BJ (cell line): Measurements from ENCODE around the gene RGS14. TPM values are rescaled to one million over a fixed set of nuclear protein-coding genes. Genes with fewer than 3 reads are reported as not detected.

Experiments
- CTCF ChIA-PET: fragments of 350-600 bp; formaldehyde crosslinking; extraction: SDS; loops from one replicate; lab custom pipeline; 2021; ENCODE audit warnings: antibody characterized with exemption, inconsistent platforms; lab: Yijun Ruan, JAX
- POLR2A ChIA-PET: fragments of 300-600 bp; sonication (Branson Sonifier 250); formaldehyde crosslinking; extraction: SDS; loops from one replicate; lab custom pipeline; 2021; ENCODE audit warnings: antibody characterized with exemption; lab: Charles Lee
- DNase-seq: peaks from one replicate; pipeline ENCODE4 v3.0.0-alpha.2; 2011; ENCODE audit warnings: low read depth
- H3K27me3 ChIP-seq: 2 replicates; pipeline ENCODE4 v1.6.0; 2011; ENCODE audit warnings: low read length; ENCODE audit not compliant: control insufficient read depth, insufficient read depth
- H3K36me3 ChIP-seq: 2 replicates; pipeline ENCODE4 v1.5.1; 2011; ENCODE audit warnings: low read length; ENCODE audit not compliant: control insufficient read depth, insufficient read depth
- H3K4me3 ChIP-seq: 2 replicates; pipeline ENCODE4 v1.5.1; 2011; ENCODE audit warnings: low read depth, mild to moderate bottlenecking, control low read depth, low read length
- polyA plus RNA-seq: library from polyadenylated mRNA; depleted of rRNA; stranded (reverse); fragments of >200 nt; gene quantifications from 2 replicates; pipeline ENCODE4 v1.2.3, GENCODE V29; 2011
- TF ChIP-seq, protein P1 (sequence below): IDR thresholded peaks from 2 replicates; pipeline ENCODE4 v1.5.1; 2011; ENCODE audit warnings: low read depth, mild to moderate bottlenecking, control low read depth, inconsistent platforms, low read length, moderate library complexity; ENCODE audit not compliant: insufficient read depth

The RGS14 gene
- polyA plus RNA-seq, 1 experiment, result 6.0 TPM

DNA sequence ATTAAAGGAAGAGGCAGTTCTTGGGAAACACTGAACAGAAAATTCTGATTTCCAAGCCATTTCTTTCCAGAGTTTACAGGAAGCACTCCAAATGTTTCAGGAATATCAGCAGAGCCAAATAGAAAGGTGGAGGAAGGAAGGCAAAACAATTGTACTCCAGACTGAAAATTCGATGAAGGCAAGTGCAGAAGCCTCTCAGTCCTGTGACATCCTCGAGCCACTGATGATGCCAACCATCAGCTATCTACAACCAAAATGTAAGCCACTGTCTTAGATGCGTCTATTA is 8.4 kb upstream of the RGS14 start:
- Histone ChIP-seq H3K4me3 (no peak overlapping the region), H3K36me3 (peaks cover 5% of the 10 kb centered on the region), H3K27me3 (no peaks in the 10 kb centered on the region)
- POLR2A ChIA-PET, result no interaction called here
- TF ChIP-seq, protein P1, sequence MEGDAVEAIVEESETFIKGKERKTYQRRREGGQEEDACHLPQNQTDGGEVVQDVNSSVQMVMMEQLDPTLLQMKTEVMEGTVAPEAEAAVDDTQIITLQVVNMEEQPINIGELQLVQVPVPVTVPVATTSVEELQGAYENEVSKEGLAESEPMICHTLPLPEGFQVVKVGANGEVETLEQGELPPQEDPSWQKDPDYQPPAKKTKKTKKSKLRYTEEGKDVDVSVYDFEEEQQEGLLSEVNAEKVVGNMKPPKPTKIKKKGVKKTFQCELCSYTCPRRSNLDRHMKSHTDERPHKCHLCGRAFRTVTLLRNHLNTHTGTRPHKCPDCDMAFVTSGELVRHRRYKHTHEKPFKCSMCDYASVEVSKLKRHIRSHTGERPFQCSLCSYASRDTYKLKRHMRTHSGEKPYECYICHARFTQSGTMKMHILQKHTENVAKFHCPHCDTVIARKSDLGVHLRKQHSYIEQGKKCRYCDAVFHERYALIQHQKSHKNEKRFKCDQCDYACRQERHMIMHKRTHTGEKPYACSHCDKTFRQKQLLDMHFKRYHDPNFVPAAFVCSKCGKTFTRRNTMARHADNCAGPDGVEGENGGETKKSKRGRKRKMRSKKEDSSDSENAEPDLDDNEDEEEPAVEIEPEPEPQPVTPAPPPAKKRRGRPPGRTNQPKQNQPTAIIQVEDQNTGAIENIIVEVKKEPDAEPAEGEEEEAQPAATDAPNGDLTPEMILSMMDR, result no peak
- CTCF ChIA-PET, result interaction anchor here (0.7 kb wide), 1 partner anchor 18 kb away, joined by 3 read pairs; no protein-coding TSS in a partner anchor
- no peak for DNase-seq

DNA sequence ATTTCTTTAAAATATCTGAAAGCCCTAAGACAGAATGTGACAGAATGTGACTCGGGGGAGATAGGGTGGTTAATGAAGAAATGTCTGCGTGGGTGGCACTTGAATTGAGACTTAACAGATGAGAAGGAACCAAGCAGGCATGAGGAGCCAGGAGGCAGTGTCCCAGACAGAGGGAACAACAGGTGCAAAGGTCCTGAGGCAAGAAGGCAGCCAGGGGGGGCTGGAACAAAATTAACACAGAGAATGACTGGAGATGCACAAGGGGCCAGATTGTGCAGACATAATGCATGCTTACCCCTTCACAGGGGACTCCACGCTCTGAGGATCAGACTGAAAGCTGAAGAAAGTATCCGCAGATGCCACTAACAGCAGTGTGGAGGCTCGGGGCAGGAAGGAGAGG is 8.0 kb upstream of the RGS14 start:
- TF ChIP-seq, protein P1, result no peak
- Histone ChIP-seq H3K4me3 (peak overlapping the region; percentile 98; the same call in 1 of the 2 replicates), H3K36me3 (peaks cover 5% of the 10 kb centered on the region), H3K27me3 (no peaks in the 10 kb centered on the region)
- CTCF ChIA-PET, result interaction anchor here (0.6 to 1.2 kb wide), 3 partner anchors 13 to 103 kb away, joined by 3 to 4 read pairs (median 3); no protein-coding TSS in a partner anchor
- DNase-seq, result no peak
- POLR2A ChIA-PET, result no interaction called here

DNA sequence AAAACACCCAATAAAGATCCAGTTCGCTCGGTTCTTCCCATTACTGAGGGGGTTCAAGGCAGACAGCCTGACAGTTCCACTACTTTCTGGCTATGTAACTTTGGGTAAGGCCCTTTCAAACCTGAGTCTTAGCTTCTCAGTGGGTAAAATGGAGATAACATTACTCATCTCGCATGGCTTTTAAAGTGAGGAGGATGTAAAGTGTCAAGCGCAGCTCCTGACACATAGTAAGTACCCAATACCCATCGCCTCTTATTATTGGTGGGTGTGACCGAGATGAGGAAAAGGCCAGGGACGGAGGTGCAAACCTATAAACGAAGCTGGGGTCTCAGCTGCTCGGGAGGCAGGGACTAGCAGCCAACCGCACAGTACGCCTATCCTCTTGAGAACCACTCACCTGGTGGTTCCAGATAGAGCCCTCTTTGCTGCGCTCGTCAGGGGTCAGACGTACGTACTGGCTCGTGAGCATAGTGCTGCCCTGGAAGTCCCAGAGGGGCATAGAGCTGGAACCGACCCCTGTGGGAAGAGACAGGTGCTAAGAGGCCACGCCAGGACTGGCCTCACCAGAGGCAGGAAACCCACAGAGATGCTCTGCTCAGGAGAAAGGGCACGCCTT is 6.8 kb upstream of the RGS14 start:
- CTCF ChIA-PET, result interaction anchor here (0.6 to 1.6 kb wide), 8 partner anchors 10 to 239 kb away, joined by 3 to 9 read pairs (median 4); no protein-coding TSS in a partner anchor
- Histone ChIP-seq H3K4me3 (peak overlapping the region; percentile 98), H3K36me3 (peaks cover 5% of the 10 kb centered on the region), H3K27me3 (0 out of 2 replicates have a peak, but pooled peaks cover 1% of the 10 kb centered on the region)
- TF ChIP-seq, protein P1, result no peak
- POLR2A ChIA-PET, result no interaction called here
- DNase-seq, result no peak

DNA sequence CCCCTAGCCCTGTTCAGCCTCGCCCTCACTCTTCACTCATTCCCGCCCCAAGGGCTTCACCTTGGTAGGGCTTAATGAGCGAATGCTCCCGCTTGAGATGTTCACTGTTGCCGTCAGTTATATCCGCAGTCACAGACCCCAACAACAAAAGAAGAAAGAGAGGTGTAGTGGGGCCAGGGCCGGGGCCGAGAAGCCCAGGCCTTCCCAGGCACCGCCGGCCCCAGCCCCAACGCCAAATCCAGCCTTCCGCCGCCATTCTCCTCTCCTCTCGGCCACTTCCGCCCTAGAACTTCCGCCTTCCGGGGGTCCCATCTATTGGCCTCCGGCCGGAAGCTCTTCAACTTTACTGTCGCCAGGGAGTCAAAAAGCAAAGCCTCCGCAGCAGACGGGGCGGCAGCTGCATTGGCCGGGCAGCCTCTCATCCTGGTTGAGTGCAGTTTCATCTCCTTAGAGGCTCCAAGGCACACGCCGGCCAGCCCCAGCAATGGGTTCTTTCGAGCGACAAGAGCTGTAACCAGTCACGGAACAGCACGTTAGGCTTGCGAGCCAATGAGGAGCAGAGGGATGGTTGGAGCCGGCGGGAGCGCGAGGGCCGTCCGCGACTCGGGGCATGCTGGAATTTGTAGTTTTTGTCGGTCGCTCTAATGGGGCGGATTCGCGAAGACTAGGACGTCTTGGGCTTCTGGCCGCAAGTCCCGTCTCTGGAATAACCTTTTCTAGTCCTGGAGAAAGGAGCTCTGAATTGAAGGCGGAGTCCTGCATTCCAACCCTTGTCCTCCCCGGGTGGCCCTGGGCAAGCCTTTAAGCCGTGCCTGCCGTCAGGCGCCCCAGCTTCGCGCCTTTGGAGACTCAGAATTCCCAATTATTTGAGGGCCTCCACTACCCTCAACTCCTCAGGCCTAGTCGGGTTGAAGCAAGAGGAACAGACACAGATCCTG is 6.1 kb upstream of the RGS14 start, which contains the start of gene LMAN2:
LMAN2 (minus strand) TSS at position 277 of the 938 bp plus-strand sequence; CDS start at position 256, 21 bp downstream.
- TF ChIP-seq, protein P1, result no peak
- POLR2A ChIA-PET, result no interaction called here
- DNase-seq, result peak; percentile 76

DNA sequence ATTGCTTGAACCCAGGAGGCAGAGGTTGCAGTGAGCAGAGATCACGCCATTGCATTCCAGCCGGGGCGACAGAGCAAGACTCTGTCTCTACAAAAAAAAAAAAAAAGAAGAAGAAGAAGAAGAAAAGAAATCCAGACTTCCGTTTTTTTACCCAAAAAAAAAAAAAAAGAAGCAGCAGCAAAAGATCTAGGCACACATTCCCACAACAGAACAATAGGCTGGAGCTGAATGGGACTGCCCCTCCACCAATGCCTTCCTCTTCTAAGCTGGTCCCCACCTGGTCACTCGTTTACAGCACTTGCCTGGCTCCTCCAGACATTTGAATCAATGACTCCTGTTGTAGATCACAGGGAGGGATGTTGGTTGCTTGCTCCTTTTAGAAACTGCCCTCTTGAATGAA is 4.6 kb upstream of the RGS14 start:
- no peak for DNase-seq
- POLR2A ChIA-PET, result no interaction called here

More for the DNA sequence above, 6.1 kb upstream of the RGS14 start, which contains the start of gene LMAN2:
- CTCF ChIA-PET, result interaction anchor here (0.6 to 1.8 kb wide), 13 partner anchors 10 to 869 kb away, joined by 3 to 9 read pairs (median 3); no protein-coding TSS in a partner anchor
- Histone ChIP-seq H3K36me3 (peaks cover 3% of the 10 kb centered on the region), H3K4me3 (peak within 1 kb of the TSS; percentile 98), H3K27me3 (0 out of 2 replicates have a peak, but pooled peaks cover 2% of the 10 kb centered on the region)

More for the DNA sequence above, 4.6 kb upstream of the RGS14 start:
- peaks cover 5% of the 10 kb centered on the region for H3K27me3 ChIP-seq
- CTCF ChIA-PET, result interaction anchor here (0.8 to 1.8 kb wide), 3 partner anchors 8 to 37 kb away, joined by 3 to 5 read pairs (median 3); no protein-coding TSS in a partner anchor
- H3K36me3 ChIP-seq, result peaks cover 3% of the 10 kb centered on the region
- TF ChIP-seq, protein P1, result no peak
- H3K4me3 ChIP-seq, result no peak overlapping the region
